Immature natural killer cell (primary cell): ENCODE data around the gene ZNF710. TPM values are rescaled to one million over a fixed set of nuclear protein-coding genes. Genes with fewer than 3 reads are reported as not detected.

Experiments used
- DNase-seq, 3 donors: peaks; one replicate each; pipeline ENCODE4 v3.0.0; 2022; ENCODE audit warnings: mixed read lengths in 1 of 3
- H3K27ac Mint-ChIP-seq, 6 donors: one replicate each; pipeline ENCODE4 v1.8.0; 2020; ENCODE audit warnings: mixed read lengths in 6 of 6, mild to moderate bottlenecking in 5 of 6, inconsistent platforms in 4 of 6, moderate library complexity in 3 of 6
- H3K27me3 Mint-ChIP-seq, 3 donors: one replicate each; pipeline ENCODE4 v1.8.0; 2020 to 2021; ENCODE audit warnings: low read depth in 3 of 3, mild to moderate bottlenecking in 3 of 3, mixed read lengths in 3 of 3, moderate library complexity in 3 of 3, inconsistent platforms in 1 of 3
- H3K36me3 Mint-ChIP-seq, 3 donors: one replicate each; pipeline ENCODE4 v1.8.0; 2020; ENCODE audit warnings: mixed read lengths in 3 of 3, inconsistent platforms in 2 of 3, mild to moderate bottlenecking in 2 of 3
- H3K4me1 Mint-ChIP-seq, 2 donors: one replicate each; pipeline ENCODE4 v1.8.0; 2020; ENCODE audit warnings: inconsistent platforms in 2 of 2, mild to moderate bottlenecking in 2 of 2, mixed read lengths in 2 of 2, moderate library complexity in 1 of 2
- H3K4me3 Mint-ChIP-seq, 5 donors: one replicate each; pipeline ENCODE4 v1.8.0; 2020; ENCODE audit warnings: mild to moderate bottlenecking in 5 of 5, mixed read lengths in 5 of 5, inconsistent platforms in 3 of 5, moderate library complexity in 3 of 5
- H3K9me3 Mint-ChIP-seq, 6 donors: one replicate each; pipeline ENCODE4 v1.8.0; 2020; ENCODE audit warnings: mild to moderate bottlenecking in 6 of 6, mixed read lengths in 6 of 6, inconsistent platforms in 4 of 6, moderate library complexity in 3 of 6
- polyA plus RNA-seq, 3 donors: library from polyadenylated mRNA; unstranded; fragments of 300-500 nt; fragmentation: Illumina TruSeq; gene quantifications; one replicate each; pipeline ENCODE4 v1.2.3, GENCODE V29; 2021

ZNF710 gene
- polyA plus RNA-seq, 3 donors from 2014 or later, result 1.7 to 3.4 (median 2.3) TPM

GRCh38 chr15:90029024-90029423, 27.9 kb downstream of the ZNF710 start:
- Mint-ChIP-seq H3K27ac (peak overlapping the region in 3 of 6 donors; percentile 12 to 72 (median 25)), H3K9me3 (no peaks in the 10 kb centered on the region), H3K4me3 (no peak overlapping the region), H3K27me3 (peaks cover 10 to 12% (median 10%) of the 10 kb centered on the region in 3 donors), H3K4me1 (peaks cover 60 to 66% of the 10 kb centered on the region in 2 donors), H3K36me3 (peaks cover 0 to 5% (median 3%) of the 10 kb centered on the region in 3 donors)
- no peak for DNase-seq

DNA sequence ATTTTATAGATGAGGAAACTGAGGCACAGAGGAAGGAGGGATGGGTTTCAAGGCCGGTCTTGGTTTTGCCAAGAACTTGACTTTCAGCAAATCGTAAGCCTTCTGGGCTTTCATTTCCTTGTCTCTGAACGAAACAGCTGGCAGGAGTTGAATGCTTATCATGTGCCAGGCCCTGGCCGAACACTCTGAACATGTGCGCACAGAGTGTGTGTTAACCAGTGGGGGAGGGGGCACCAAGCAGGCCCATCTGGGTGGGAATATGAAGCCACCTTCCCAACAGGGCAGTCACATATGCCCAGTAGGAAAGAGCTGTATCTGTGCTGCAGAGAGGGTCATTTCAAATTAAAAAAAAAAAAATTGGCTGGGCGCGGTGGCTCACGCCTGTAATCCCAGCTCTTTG, 29.3 kb downstream of the ZNF710 start:
- Mint-ChIP-seq H3K36me3 (peaks cover 0 to 5% (median 3%) of the 10 kb centered on the region in 3 donors), H3K9me3 (peaks cover 0 to 5% (median 0%) of the 10 kb centered on the region in 6 donors), H3K4me3 (peak overlapping the region in 2 of 5 donors; percentile 17 to 21), H3K27me3 (peaks cover 23 to 26% (median 24%) of the 10 kb centered on the region in 3 donors), H3K4me1 (peaks cover 62 to 66% of the 10 kb centered on the region in 2 donors), H3K27ac (peak overlapping the region in 4 of 6 donors; percentile 39 to 73 (median 48))
- no peak for DNase-seq

- Mint-ChIP-seq H3K4me3 (peak overlapping the region; percentile 66 to 82 (median 74)), H3K36me3 (peaks cover 0 to 5% (median 3%) of the 10 kb centered on the region in 3 donors), H3K4me1 (peaks cover 71 to 72% of the 10 kb centered on the region in 2 donors), H3K9me3 (peaks cover 0 to 7% (median 0%) of the 10 kb centered on the region in 6 donors), H3K27me3 (peaks cover 26 to 30% (median 29%) of the 10 kb centered on the region in 3 donors), H3K27ac (peak overlapping the region; percentile 82 to 97 (median 92))
- peak; percentile 61 to 64 (median 61) for DNase-seq
Measured at GRCh38 chr15:90031231-90031791, 30.2 kb downstream of the ZNF710 start.

- Mint-ChIP-seq H3K9me3 (peaks cover 0 to 7% (median 0%) of the 10 kb centered on the region in 6 donors), H3K36me3 (peaks cover 0 to 5% (median 3%) of the 10 kb centered on the region in 3 donors), H3K27ac (peak overlapping the region; percentile 89 to 99 (median 97)), H3K27me3 (peaks cover 28 to 30% (median 29%) of the 10 kb centered on the region in 3 donors), H3K4me1 (peaks cover 87 to 88% of the 10 kb centered on the region in 2 donors), H3K4me3 (peak overlapping the region; percentile 31 to 86 (median 54))
- no peak for DNase-seq
Measured at GRCh38 chr15:90033006-90033405, 31.9 kb downstream of the ZNF710 start.

GRCh38 chr15:90033448-90033847, 32.3 kb downstream of the ZNF710 start:
- Mint-ChIP-seq H3K4me1 (peaks cover 87 to 88% of the 10 kb centered on the region in 2 donors), H3K36me3 (peaks cover 0 to 3% (median 3%) of the 10 kb centered on the region in 3 donors), H3K9me3 (peaks cover 0 to 7% (median 0%) of the 10 kb centered on the region in 6 donors), H3K4me3 (peak overlapping the region; percentile 75 to 86 (median 79)), H3K27me3 (peaks cover 31 to 33% (median 32%) of the 10 kb centered on the region in 3 donors), H3K27ac (peak overlapping the region; percentile 89 to 99 (median 97))
- no peak for DNase-seq

- DNase-seq, result peak; percentile 92 to 95 (median 93)
- H3K4me3 Mint-ChIP-seq, result peak overlapping the region; percentile 75 to 86 (median 79)
- H3K36me3 Mint-ChIP-seq, result no peaks in the 10 kb centered on the region
- peaks cover 95% of the 10 kb centered on the region in 2 donors for H3K4me1 Mint-ChIP-seq
- H3K9me3 Mint-ChIP-seq, result peaks cover 0 to 7% (median 0%) of the 10 kb centered on the region in 6 donors
- peaks cover 33 to 34% (median 33%) of the 10 kb centered on the region in 3 donors for H3K27me3 Mint-ChIP-seq
- H3K27ac Mint-ChIP-seq, result peak overlapping the region; percentile 89 to 99 (median 97)
Measured at GRCh38 chr15:90035095-90035839, 34.1 kb downstream of the ZNF710 start.

DNA sequence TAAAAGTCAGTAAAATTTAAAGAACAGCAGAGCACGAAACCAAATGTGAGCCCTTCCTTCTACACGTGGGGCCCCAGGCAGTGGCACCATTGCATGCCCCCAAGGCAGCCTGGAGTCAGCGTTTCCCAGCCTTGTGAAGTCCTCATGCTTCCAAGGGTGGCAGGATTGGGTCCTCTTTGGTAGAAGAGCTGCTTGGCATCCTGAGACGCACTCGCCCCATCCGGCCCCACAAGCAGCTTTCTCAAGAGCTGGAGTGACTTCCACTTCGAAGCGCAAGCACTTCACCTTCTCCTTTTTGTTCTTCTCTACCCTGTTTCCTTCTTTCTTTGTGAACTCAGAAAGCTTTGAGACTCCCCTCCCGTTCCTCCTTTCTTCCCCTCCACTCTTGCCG, 34.7 kb downstream of the ZNF710 start:
- Mint-ChIP-seq H3K36me3 (no peaks in the 10 kb centered on the region), H3K27me3 (peaks cover 33 to 34% (median 33%) of the 10 kb centered on the region in 3 donors), H3K27ac (peak overlapping the region; percentile 89 to 99 (median 97)), H3K9me3 (peaks cover 0 to 7% (median 0%) of the 10 kb centered on the region in 6 donors), H3K4me3 (peak overlapping the region; percentile 75 to 86 (median 79)), H3K4me1 (peaks cover 97 to 100% of the 10 kb centered on the region in 2 donors)
- DNase-seq, result no peak

- Mint-ChIP-seq H3K27me3 (peaks cover 33 to 34% (median 33%) of the 10 kb centered on the region in 3 donors), H3K36me3 (no peaks in the 10 kb centered on the region), H3K27ac (peak overlapping the region in 5 of 6 donors; percentile 93 to 99 (median 97)), H3K4me1 (peaks cover 95 to 100% of the 10 kb centered on the region in 2 donors), H3K9me3 (peaks cover 0 to 7% (median 0%) of the 10 kb centered on the region in 6 donors), H3K4me3 (peak overlapping the region in 4 of 5 donors; percentile 23 to 80 (median 56))
- no peak for DNase-seq
Measured at GRCh38 chr15:90036343-90036742, 35.2 kb downstream of the ZNF710 start.

DNA sequence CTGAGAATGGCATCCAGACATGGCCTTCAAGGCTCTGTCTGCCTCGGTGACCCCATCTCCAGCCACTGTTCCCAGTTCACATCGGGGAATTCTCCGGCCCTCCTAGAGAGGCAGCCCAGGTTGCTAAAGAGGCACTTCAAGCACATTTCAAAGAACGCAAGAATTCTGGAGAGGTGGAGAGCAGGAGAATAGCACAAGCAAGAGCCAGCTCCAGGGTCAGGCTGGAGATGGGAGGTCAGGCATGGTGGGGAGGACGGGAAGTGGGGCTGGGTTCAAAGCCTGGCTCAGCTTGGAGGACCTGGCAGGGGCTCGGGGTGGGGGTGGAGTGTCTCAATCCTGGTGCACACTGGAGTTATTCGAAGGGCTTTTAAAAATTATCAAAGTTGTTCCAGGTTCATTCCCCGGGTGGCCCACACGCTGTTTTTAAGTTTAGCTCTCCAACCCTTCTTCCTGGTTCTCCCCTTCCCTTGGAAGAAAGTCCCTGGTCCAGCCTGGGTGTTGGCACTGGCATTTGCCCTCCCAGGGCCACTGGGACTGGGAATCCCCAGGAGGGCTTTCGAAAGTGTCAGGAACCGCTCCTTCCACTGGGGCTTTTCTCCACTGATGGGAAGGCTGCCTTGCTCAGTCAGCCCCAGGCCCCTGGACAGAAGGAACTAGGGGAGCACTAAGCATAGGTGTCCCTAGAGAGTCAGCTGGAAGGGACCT, 35.8 kb downstream of the ZNF710 start:
- DNase-seq, result no peak
- Mint-ChIP-seq H3K27me3 (peaks cover 33 to 34% (median 33%) of the 10 kb centered on the region in 3 donors), H3K36me3 (no peaks in the 10 kb centered on the region), H3K4me3 (peak overlapping the region in 2 of 5 donors; percentile 7 to 36), H3K27ac (peak overlapping the region; percentile 88 to 99 (median 97)), H3K9me3 (peaks cover 0 to 7% (median 0%) of the 10 kb centered on the region in 6 donors), H3K4me1 (peaks cover 91 to 96% of the 10 kb centered on the region in 2 donors)

GRCh38 chr15:90037511-90037860, 36.4 kb downstream of the ZNF710 start:
- DNase-seq, result no peak
- peak overlapping the region in 1 of 5 donors; percentile 44 for H3K4me3 Mint-ChIP-seq
- peaks cover 85 to 91% of the 10 kb centered on the region in 2 donors for H3K4me1 Mint-ChIP-seq
- H3K36me3 Mint-ChIP-seq, result no peaks in the 10 kb centered on the region
- peak overlapping the region; percentile 88 to 99 (median 97) for H3K27ac Mint-ChIP-seq
- peaks cover 31 to 34% (median 33%) of the 10 kb centered on the region in 3 donors for H3K27me3 Mint-ChIP-seq
- H3K9me3 Mint-ChIP-seq, result peaks cover 0 to 7% (median 0%) of the 10 kb centered on the region in 6 donors

DNA sequence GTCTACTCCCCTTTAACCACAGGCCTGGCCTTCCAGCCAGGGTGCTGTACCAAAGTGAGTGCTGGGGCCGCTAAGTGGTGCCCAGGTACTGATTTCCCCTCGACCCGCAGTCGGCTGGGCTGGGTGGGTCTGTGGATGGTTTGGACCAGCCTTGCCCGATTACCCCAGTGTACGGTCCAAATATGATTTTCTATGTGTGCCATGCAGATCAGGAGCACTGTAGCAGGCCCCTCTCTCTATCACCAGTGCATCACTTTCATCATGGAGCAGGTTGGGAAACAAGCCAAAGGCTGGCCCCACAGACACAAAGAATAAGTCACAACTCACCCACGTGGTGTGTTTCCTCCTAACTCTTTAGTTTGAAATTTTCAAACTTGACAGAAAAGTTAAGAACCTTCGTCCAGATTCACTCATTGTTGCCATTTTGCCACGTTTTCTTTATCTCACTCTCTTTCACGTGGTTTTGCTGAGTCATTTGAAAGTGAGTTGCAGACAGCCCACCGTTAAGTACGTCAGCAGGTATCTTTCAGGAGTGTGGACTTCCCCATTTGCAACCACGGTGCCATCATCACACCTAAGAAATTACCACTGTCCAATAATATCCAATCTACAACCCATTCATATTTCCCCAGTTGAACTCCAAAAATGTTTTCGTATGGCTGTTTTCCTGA, 37.0 kb downstream of the ZNF710 start:
- Mint-ChIP-seq H3K9me3 (peaks cover 0 to 7% (median 0%) of the 10 kb centered on the region in 6 donors), H3K27ac (peak overlapping the region; percentile 88 to 99 (median 97)), H3K4me1 (peaks cover 80 to 85% of the 10 kb centered on the region in 2 donors), H3K27me3 (peaks cover 29 to 32% (median 31%) of the 10 kb centered on the region in 3 donors), H3K36me3 (no peaks in the 10 kb centered on the region), H3K4me3 (peak overlapping the region; percentile 23 to 58 (median 51))
- DNase-seq, result peak; percentile 78 to 79 (median 78)

GRCh38 chr15:90038632-90039095, 37.5 kb downstream of the ZNF710 start:
- DNase-seq, result no peak
- no peaks in the 10 kb centered on the region for H3K36me3 Mint-ChIP-seq

More at GRCh38 chr15:90038632-90039095, 37.5 kb downstream of the ZNF710 start:
- peaks cover 74 to 79% of the 10 kb centered on the region in 2 donors for H3K4me1 Mint-ChIP-seq
- H3K27ac Mint-ChIP-seq, result peak overlapping the region; percentile 88 to 99 (median 97)
- peaks cover 24 to 28% (median 27%) of the 10 kb centered on the region in 3 donors for H3K27me3 Mint-ChIP-seq
- peaks cover 0 to 7% (median 0%) of the 10 kb centered on the region in 6 donors for H3K9me3 Mint-ChIP-seq
- peak overlapping the region in 4 of 5 donors; percentile 14 to 58 (median 52) for H3K4me3 Mint-ChIP-seq
